Aorta (tissue), 5 donors: ENCODE data around the gene CPT1B. TPM values are rescaled to one million over a fixed set of nuclear protein-coding genes. Genes with fewer than 3 reads are reported as not detected.

Experiments
- ATAC-seq: fragments of 200-7000 bp; cut with Tn5 transposase; one replicate; pipeline ENCODE4 v1.9.1; 2022; ENCODE audit warnings: moderate library complexity; ENCODE audit not compliant: low FRiP score
- DNase-seq, 2 donors: peaks; one replicate each; pipeline ENCODE4 v3.0.0-alpha.2; 2020
- H3K27ac ChIP-seq, 2 donors: one replicate each; pipeline ENCODE4 v1.5.1; 2013; ENCODE audit warnings: low read length in 2 of 2, mild to moderate bottlenecking in 2 of 2, moderate library complexity in 2 of 2, control low read depth in 1 of 2, inconsistent platforms in 1 of 2, low read depth in 1 of 2
- H3K27me3 ChIP-seq, 2 donors: one replicate each; pipeline ENCODE4 v1.6.1; 2013; ENCODE audit warnings: control low read depth in 1 of 2, low read length in 1 of 2, mild to moderate bottlenecking in 1 of 2, moderate library complexity in 1 of 2; ENCODE audit not compliant: insufficient read depth in 2 of 2, control insufficient read depth in 1 of 2
- H3K36me3 ChIP-seq, 2 donors: one replicate each; pipeline ENCODE4 v1.6.1; 2013; ENCODE audit warnings: control low read depth in 1 of 2, low read length in 1 of 2, mild to moderate bottlenecking in 1 of 2; ENCODE audit not compliant: insufficient read depth in 2 of 2, control insufficient read depth in 1 of 2
- H3K4me1 ChIP-seq, 2 donors: one replicate each; pipeline ENCODE4 v1.6.1; 2013; ENCODE audit warnings: low read length in 2 of 2, control low read depth in 1 of 2, mild to moderate bottlenecking in 1 of 2, moderate library complexity in 1 of 2; ENCODE audit not compliant: insufficient read depth in 2 of 2, control insufficient read depth in 1 of 2
- H3K4me3 ChIP-seq, 2 donors: one replicate each; pipeline ENCODE4 v1.5.1; 2013; ENCODE audit warnings: low read length in 2 of 2, control low read depth in 1 of 2, mild to moderate bottlenecking in 1 of 2
- H3K9me3 ChIP-seq: one replicate; pipeline ENCODE4 v1.6.1; 2013; ENCODE audit warnings: mild to moderate bottlenecking, low read length; ENCODE audit not compliant: control insufficient read depth
- WGBS, 2 donors: extraction: QIAGEN DNeasy Blood & Tissue Kit; methylation state at CpG; one replicate each; pipeline ENCODE4 v1.1.7; 2013; 5-methylcytosine and 5-hydroxymethylcytosine counted together
- intact Hi-C, 2 donors: fragments of 100-400 bp; cut with DNase I; formaldehyde crosslinking; loops; one replicate each; pipeline versions ENCODE4 v1.14.2 to v1.15.0; 2022
- polyA plus RNA-seq, 2 donors: library from polyadenylated mRNA; stranded (reverse); fragments of 200-250 nt; gene quantifications; one replicate each; pipeline ENCODE4 v1.2.3, GENCODE V29; 2013
- total RNA-seq, 2 donors: library from RNA; stranded (reverse); fragmentation: NEBNext Ultra II Directional; extraction: Animal tissue kit (Norgen Biotek cat#: 25700); gene quantifications; one replicate each; pipeline ENCODE4 v1.2.1, GENCODE V29; 2021
- donor health status: healthy with polysubstance abuse.
- donor health status: Bipolar disorder and iron deficiency.
- donor health status: DM: no; HTN: no; CAD: no.
- donor health status: DM: no; HTN: no; CAD: no.
- donor health status: DM: yes; HTN: yes; CAD: no.

CPT1B gene
- total and polyA plus RNA-seq, 4 donors: 3.2 to 11.5 (median 5.2) TPM

- ATAC-seq (no peak), DNase-seq (peak; percentile 32 to 57)
- no peaks in the 10 kb centered on the region for H3K4me1 ChIP-seq
- intact Hi-C loops: no loop called here
- no peak overlapping the region for H3K4me3 ChIP-seq
- no peaks in the 10 kb centered on the region for H3K9me3 ChIP-seq
- H3K27ac ChIP-seq: no peak overlapping the region
- no peaks in the 10 kb centered on the region for H3K27me3 ChIP-seq
- H3K36me3 ChIP-seq: no peaks in the 10 kb centered on the region
- 84 to 87% methylated on average over 18 of the region's 18 CpGs for WGBS, 2 donors
These were observed 1.2 kb downstream of the CPT1B start for GRCh38 chr22:50576806-50577696.

GRCh38 chr22:50576070-50576469, 2.2 kb downstream of the CPT1B start:
- Histone ChIP-seq H3K4me1 (no peaks in the 10 kb centered on the region), H3K27ac (no peak overlapping the region), H3K27me3 (no peaks in the 10 kb centered on the region), H3K4me3 (no peak overlapping the region), H3K9me3 (no peaks in the 10 kb centered on the region), H3K36me3 (no peaks in the 10 kb centered on the region)
- intact Hi-C loops: no loop called here
- ATAC-seq (no peak), DNase-seq (peak; percentile 16 to 37)
- 71 to 76% methylated on average over 5 of the region's 5 CpGs for WGBS, 2 donors

GRCh38 chr22:50575426-50575941, 2.7 kb downstream of the CPT1B start:
- 84% methylated on average over 8 of the region's 8 CpGs for WGBS, 2 donors
- Histone ChIP-seq H3K4me3 (no peak overlapping the region), H3K27me3 (no peaks in the 10 kb centered on the region), H3K27ac (no peak overlapping the region), H3K4me1 (no peaks in the 10 kb centered on the region), H3K9me3 (no peaks in the 10 kb centered on the region), H3K36me3 (no peaks in the 10 kb centered on the region)
- peak in 1 of 2 donors; percentile 26 for DNase-seq
- intact Hi-C loops: no loop called here
- no peak for ATAC-seq

- no peak for ATAC-seq
- no peaks in the 10 kb centered on the region for H3K27me3 ChIP-seq
- H3K36me3 ChIP-seq: no peaks in the 10 kb centered on the region
- no peaks in the 10 kb centered on the region for H3K9me3 ChIP-seq
- intact Hi-C loops: no loop called here
- no peak overlapping the region for H3K27ac ChIP-seq
- 94% methylated on average over 11 of the region's 11 CpGs for WGBS, 2 donors
- peak in 1 of 2 donors; percentile 24 for DNase-seq
- no peaks in the 10 kb centered on the region for H3K4me1 ChIP-seq
- no peak overlapping the region for H3K4me3 ChIP-seq
These were observed 3.9 kb downstream of the CPT1B start for GRCh38 chr22:50574383-50574755.

GRCh38 chr22:50573491-50574382, 4.5 kb downstream of the CPT1B start:
- ATAC-seq (no peak), DNase-seq (peak; percentile 33 to 69)
- intact Hi-C loops: no loop called here
- H3K9me3 ChIP-seq: no peaks in the 10 kb centered on the region
- no peak overlapping the region for H3K4me3 ChIP-seq
- 82 to 87% methylated on average over 26 of the region's 26 CpGs for WGBS, 2 donors
- H3K36me3 ChIP-seq: no peaks in the 10 kb centered on the region
- H3K4me1 ChIP-seq: no peaks in the 10 kb centered on the region
- no peak overlapping the region for H3K27ac ChIP-seq
- H3K27me3 ChIP-seq: no peaks in the 10 kb centered on the region

GRCh38 chr22:50572965-50573364, 5.3 kb downstream of the CPT1B start:
- no peaks in the 10 kb centered on the region for H3K27me3 ChIP-seq
- H3K27ac ChIP-seq: no peak overlapping the region
- no peaks in the 10 kb centered on the region for H3K4me1 ChIP-seq
- H3K36me3 ChIP-seq: no peaks in the 10 kb centered on the region
- ATAC-seq: no peak
- DNase-seq: peak; percentile 44 to 61
- H3K4me3 ChIP-seq: no peak overlapping the region
- 92 to 96% methylated on average over 11 of the region's 11 CpGs for WGBS, 2 donors
- intact Hi-C loops: no loop called here
- H3K9me3 ChIP-seq: no peaks in the 10 kb centered on the region

GRCh38 chr22:50571264-50572175, 6.7 kb downstream of the CPT1B start:
- H3K27ac ChIP-seq: no peak overlapping the region
- no peak overlapping the region for H3K4me3 ChIP-seq
- DNase-seq (peak; percentile 32 to 67), ATAC-seq (no peak)
- no peaks in the 10 kb centered on the region for H3K9me3 ChIP-seq
- no peaks in the 10 kb centered on the region for H3K36me3 ChIP-seq
- intact Hi-C loops: no loop called here
- 86 to 87% methylated on average over 26 of the region's 26 CpGs for WGBS, 2 donors
- H3K4me1 ChIP-seq: no peaks in the 10 kb centered on the region
- H3K27me3 ChIP-seq: no peaks in the 10 kb centered on the region

- no peaks in the 10 kb centered on the region for H3K9me3 ChIP-seq
- no peaks in the 10 kb centered on the region for H3K27me3 ChIP-seq
- H3K4me1 ChIP-seq: no peaks in the 10 kb centered on the region
- no peak overlapping the region for H3K27ac ChIP-seq
- DNase-seq (peak; percentile 34 to 49), ATAC-seq (no peak)
- no peak overlapping the region for H3K4me3 ChIP-seq
- 93% methylated on average over 12 of the region's 12 CpGs for WGBS, 2 donors
- no peaks in the 10 kb centered on the region for H3K36me3 ChIP-seq
- intact Hi-C loops: no loop called here
These were observed 7.4 kb downstream of the CPT1B start for GRCh38 chr22:50570861-50571260.
